Activated CD8-positive, alpha-beta T cell treated with anti-CD3 and anti-CD28 coated beads for 36 hours (primary cell): Measurements from ENCODE around the gene ZNF444. TPM values are rescaled to one million over a fixed set of nuclear protein-coding genes. Genes with fewer than 3 reads are reported as not detected.

Experiments
- ATAC-seq: fragments of 200-7000 bp; cut with Tn5 transposase; one replicate; pipeline ENCODE4 v1.10.0; 2021; ENCODE audit warnings: mild to moderate bottlenecking, moderate library complexity
- CTCF ChIA-PET: fragments of 350-600 bp; sonication (Branson Sonifier 250); formaldehyde crosslinking; loops from one replicate; lab custom pipeline; 2021; ENCODE audit warnings: antibody characterized with exemption; lab: Charles Lee
- POLR2A ChIA-PET: fragments of 350-600 bp; sonication (Branson Sonifier 250); formaldehyde crosslinking; loops from one replicate; lab custom pipeline; 2021; ENCODE audit warnings: antibody characterized with exemption; lab: Charles Lee
- DNase-seq: peaks from one replicate; pipeline ENCODE4 v3.0.0-alpha.2; 2020
- H3K27ac Mint-ChIP-seq: one replicate; pipeline ENCODE4 v1.8.0; 2021; ENCODE audit warnings: mild to moderate bottlenecking, mixed read lengths
- H3K27me3 Mint-ChIP-seq: one replicate; pipeline ENCODE4 v1.8.0; 2021; ENCODE audit warnings: mixed read lengths
- H3K36me3 Mint-ChIP-seq: one replicate; pipeline ENCODE4 v1.8.0; 2021; ENCODE audit warnings: low read depth, mixed read lengths
- H3K4me1 Mint-ChIP-seq: one replicate; pipeline ENCODE4 v1.8.0; 2021; ENCODE audit warnings: low read depth, mixed read lengths
- H3K4me3 Mint-ChIP-seq: one replicate; pipeline ENCODE4 v1.8.0; 2021; ENCODE audit warnings: mild to moderate bottlenecking, moderate library complexity, mixed read lengths
- H3K9me3 Mint-ChIP-seq: one replicate; pipeline ENCODE4 v1.8.0; 2021; ENCODE audit warnings: mixed read lengths
- CTCF ChIP-seq: fragments of 200-600 bp; IDR thresholded peaks from one replicate; pipeline ENCODE4 v1.8.0; 2022; ENCODE audit warnings: antibody characterized with exemption, mild to moderate bottlenecking
- intact Hi-C: fragments of 100-400 bp; cut with micrococcal nuclease; formaldehyde crosslinking; loops from one replicate; pipeline ENCODE4 v1.10.0; 2022
- total RNA-seq, 2 experiments: library from RNA; stranded (reverse); gene quantifications; one replicate each; pipeline ENCODE4 v1.2.3, GENCODE V29; 2021

Gene ZNF444
- total RNA-seq, 2 experiments from 2014 or later = 25.3 to 35.2 TPM

- Mint-ChIP-seq H3K36me3 (peaks cover 11% of the 10 kb centered on the region), H3K27me3 (no peaks in the 10 kb centered on the region), H3K4me1 (peaks cover 54% of the 10 kb centered on the region), H3K4me3 (no peak overlapping the region), H3K27ac (no peak overlapping the region), H3K9me3 (no peaks in the 10 kb centered on the region)
- TF ChIP-seq CTCF = no peak
- intact Hi-C loops = no loop called here
- ATAC-seq (no peak), DNase-seq (no peak)
- ChIA-PET POLR2A (no interaction called here), CTCF (no interaction called here)
Measured at GRCh38 chr19:56115490-56115889, 25.6 kb upstream of the ZNF444 start.

DNA sequence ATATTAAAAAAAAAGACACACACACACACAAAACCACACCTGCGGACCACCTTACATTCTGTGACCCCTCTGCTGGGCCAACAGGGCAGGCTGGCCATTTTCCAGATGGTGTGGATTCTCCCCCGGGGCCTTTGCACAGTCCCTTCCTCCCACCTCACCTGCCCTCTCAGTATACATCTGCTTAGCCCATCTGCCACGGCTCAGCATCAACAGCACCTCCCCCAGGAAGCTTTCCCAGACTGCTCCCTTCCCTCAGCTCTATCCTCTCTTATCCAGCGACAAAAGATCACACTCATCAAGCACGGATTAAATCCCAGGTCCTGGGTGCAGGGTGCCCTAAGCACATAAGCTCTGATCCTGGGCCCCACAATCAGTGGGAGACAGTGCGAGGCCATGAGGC, 24.5 kb upstream of the ZNF444 start:
- no peak for TF ChIP-seq CTCF
- Mint-ChIP-seq H3K4me1 (peaks cover 47% of the 10 kb centered on the region), H3K9me3 (no peaks in the 10 kb centered on the region), H3K36me3 (peaks cover 11% of the 10 kb centered on the region), H3K27ac (no peak overlapping the region), H3K4me3 (no peak overlapping the region), H3K27me3 (no peaks in the 10 kb centered on the region)
- ChIA-PET CTCF (no interaction called here), POLR2A (no interaction called here)
- ATAC-seq = no peak
- DNase-seq = no peak
- intact Hi-C loops = no loop called here

- DNase-seq (no peak), ATAC-seq (no peak)
- intact Hi-C loops = no loop called here
- Mint-ChIP-seq H3K9me3 (no peaks in the 10 kb centered on the region), H3K36me3 (peaks cover 11% of the 10 kb centered on the region), H3K4me1 (peaks cover 48% of the 10 kb centered on the region), H3K4me3 (no peak overlapping the region), H3K27ac (peak overlapping the region; percentile 25), H3K27me3 (no peaks in the 10 kb centered on the region)
- CTCF ChIA-PET = no interaction called here
- POLR2A ChIA-PET = no interaction called here
- no peak for TF ChIP-seq CTCF
Measured at GRCh38 chr19:56117376-56117884, 23.7 kb upstream of the ZNF444 start.

- Mint-ChIP-seq H3K36me3 (peaks cover 11% of the 10 kb centered on the region), H3K27ac (peak overlapping the region; percentile 25), H3K9me3 (no peaks in the 10 kb centered on the region), H3K4me1 (peaks cover 44% of the 10 kb centered on the region), H3K27me3 (no peaks in the 10 kb centered on the region), H3K4me3 (no peak overlapping the region)
- ATAC-seq = no peak
- intact Hi-C loops = no loop called here
- TF ChIP-seq CTCF = no peak
- POLR2A ChIA-PET = no interaction called here
- DNase-seq = no peak
- CTCF ChIA-PET = no interaction called here
Measured at GRCh38 chr19:56117889-56118288, 23.2 kb upstream of the ZNF444 start.

DNA sequence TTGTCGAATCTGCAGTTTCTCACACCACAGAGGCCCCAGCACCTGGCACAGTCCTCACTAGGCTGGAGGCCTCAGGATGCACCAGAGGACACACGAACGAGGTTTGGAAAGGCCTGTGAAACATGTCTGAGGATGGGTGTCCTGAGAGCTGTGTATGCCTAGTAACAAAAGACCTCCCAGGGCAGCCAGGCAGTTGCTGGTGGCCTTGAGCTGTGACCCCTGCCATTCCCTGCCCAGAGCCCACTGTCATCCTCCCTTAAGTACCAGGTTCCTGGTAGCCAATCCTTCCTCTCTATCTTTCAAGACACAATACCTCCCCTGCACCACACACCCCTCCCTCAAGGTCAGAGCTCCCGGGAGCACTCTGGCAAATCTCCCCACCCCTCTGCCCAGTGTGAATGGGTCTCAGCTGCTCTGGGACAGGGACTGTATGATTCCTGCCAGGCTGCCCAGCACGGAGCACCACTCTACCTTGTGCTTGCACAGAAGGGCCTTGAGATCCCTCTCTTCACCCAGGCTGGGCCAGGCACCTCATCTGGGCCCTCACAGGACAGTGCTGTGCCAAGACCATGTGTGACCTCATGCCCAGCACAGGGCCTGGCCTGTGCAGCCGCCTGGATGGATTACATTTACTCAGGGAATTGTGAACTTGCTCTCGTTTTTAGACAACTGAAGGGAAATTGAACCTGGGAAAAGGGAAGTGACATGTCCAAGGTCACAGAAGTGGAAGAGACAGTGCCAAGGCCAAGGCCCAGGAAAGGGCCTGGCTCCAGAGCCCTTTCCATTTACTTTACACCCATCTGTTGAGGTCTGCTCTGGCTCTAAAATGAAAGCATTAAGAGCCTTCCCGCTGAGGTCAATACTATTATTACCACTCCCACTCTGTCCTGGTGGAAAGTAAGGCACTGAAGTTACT, 22.2 kb upstream of the ZNF444 start:
- POLR2A ChIA-PET = interaction anchor here (0.9 kb wide), 1 partner anchor 24 kb away, joined by 3 read pairs; no protein-coding TSS in a partner anchor

More for the DNA sequence above, 22.2 kb upstream of the ZNF444 start:
- no peaks in the 10 kb centered on the region for H3K9me3 Mint-ChIP-seq
- H3K4me3 Mint-ChIP-seq = peak overlapping the region; percentile 84
- CTCF ChIA-PET = no interaction called here
- DNase-seq (no peak), ATAC-seq (no peak)
- no peaks in the 10 kb centered on the region for H3K27me3 Mint-ChIP-seq
- H3K27ac Mint-ChIP-seq = peak overlapping the region; percentile 95
- H3K36me3 Mint-ChIP-seq = peaks cover 11% of the 10 kb centered on the region
- peaks cover 39% of the 10 kb centered on the region for H3K4me1 Mint-ChIP-seq
- no peak for TF ChIP-seq CTCF
- intact Hi-C loops = no loop called here
